Ectodermal cell (in vitro differentiated cells): ENCODE data around the gene CMTM1.
"Not testable (repeated sequence)": the region's sequence is repeated elsewhere in the genome, so short reads cannot be mapped to it uniquely, and the experiment has no call there.

Experiments
- H3K27ac ChIP-seq: 2 replicates; pipeline ENCODE4 v1.7.0; 2013; ENCODE audit warnings: mild to moderate bottlenecking, low read depth, low read length; ENCODE audit not compliant: insufficient read depth, poor library complexity, severe bottlenecking
- H3K27me3 ChIP-seq: 2 replicates; pipeline ENCODE4 v1.7.0; 2013; ENCODE audit warnings: mild to moderate bottlenecking, low read length; ENCODE audit not compliant: insufficient read depth, control insufficient read depth, poor library complexity, severe bottlenecking
- H3K36me3 ChIP-seq: one replicate; pipeline ENCODE4 v1.7.0; 2013; ENCODE audit warnings: low read length; ENCODE audit not compliant: control insufficient read depth, insufficient read depth
- H3K4me1 ChIP-seq: one replicate; pipeline ENCODE4 v1.7.0; 2013; ENCODE audit warnings: low read length; ENCODE audit not compliant: control insufficient read depth, insufficient read depth
- H3K4me3 ChIP-seq: 2 replicates; pipeline ENCODE4 v1.7.0; 2013; ENCODE audit warnings: low read depth, low read length, control low read depth; ENCODE audit not compliant: insufficient read depth
- H3K9me3 ChIP-seq: 2 replicates; pipeline ENCODE4 v1.7.0; 2013; ENCODE audit warnings: mild to moderate bottlenecking, low read length, moderate library complexity; ENCODE audit not compliant: control insufficient read depth
- WGBS, 2 experiments: methylation state at CpG; one replicate each; pipeline ENCODE4 v1.1.7; 2013; ENCODE audit warnings: missing lambda C conversion rate in 2 of 2; 5-methylcytosine and 5-hydroxymethylcytosine counted together

The CMTM1 gene

DNA sequence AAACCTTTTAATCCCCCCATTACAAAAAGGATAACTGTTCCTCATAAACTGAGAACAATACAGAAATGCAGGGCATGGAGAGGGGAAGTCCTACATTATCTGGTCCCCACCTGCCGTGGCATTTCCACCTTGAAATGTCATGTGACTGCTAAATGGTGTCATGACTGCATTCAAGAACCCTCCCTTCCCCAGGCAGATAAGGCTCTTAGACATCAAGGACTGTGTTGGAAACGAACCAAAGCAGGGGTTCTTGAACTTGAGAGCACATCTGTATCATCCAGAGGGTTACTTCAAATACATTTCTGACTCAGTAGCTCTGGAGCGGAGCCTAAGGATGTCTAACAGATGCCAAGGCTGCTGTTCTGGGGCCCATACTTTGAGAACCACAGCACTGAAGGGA lies 56.6 kb downstream of the CMTM1 start:
- Histone ChIP-seq H3K4me1 (peaks cover 18% of the 10 kb centered on the region), H3K27me3 (no peaks in the 10 kb centered on the region), H3K4me3 (no peak overlapping the region), H3K27ac (no peak overlapping the region), H3K9me3 (no peaks in the 10 kb centered on the region), H3K36me3 (peaks cover 3% of the 10 kb centered on the region)
- WGBS, 2 experiments, result 89 to 90% methylated on average over 3 of the region's 3 CpGs

- no peak overlapping the region for H3K4me3 ChIP-seq
- WGBS, 2 experiments, result 65 to 71% methylated on average over 3 of the region's 3 CpGs
- peaks cover 18% of the 10 kb centered on the region for H3K4me1 ChIP-seq
- H3K36me3 ChIP-seq, result peaks cover 3% of the 10 kb centered on the region
- no peak overlapping the region for H3K27ac ChIP-seq
- H3K27me3 ChIP-seq, result no peaks in the 10 kb centered on the region
- H3K9me3 ChIP-seq, result no peaks in the 10 kb centered on the region
These were observed 57.5 kb downstream of the CMTM1 start for GRCh38 chr16:66623755-66624154.

GRCh38 chr16:66627611-66628378 lies 61.6 kb downstream of the CMTM1 start:
- 92% methylated on average over 17 of the region's 17 CpGs for WGBS, 2 experiments
- H3K4me1 ChIP-seq, result peaks cover 10% of the 10 kb centered on the region
- not testable (repeated sequence) for H3K9me3 ChIP-seq, H3K27me3 ChIP-seq, H3K36me3 ChIP-seq, H3K4me3 ChIP-seq, H3K27ac ChIP-seq
